HEK293 (cell line): ENCODE results near the gene TMEM192.
"Not testable (repeated sequence)": the region's sequence is repeated elsewhere in the genome, so short reads cannot be mapped to it uniquely, and the experiment has no call there.

Source experiments
- SCRT1 ChIP-seq: fragments of 450-650 bp; formaldehyde crosslinking; IDR thresholded peaks from 2 replicates; pipeline ENCODE4 v1.5.1; 2016; ENCODE audit warnings: missing biosample characterization, missing genetic modification characterization, borderline replicate concordance
- ZNF155 ChIP-seq: fragments of 450-650 bp; formaldehyde crosslinking; IDR thresholded peaks from 2 replicates; pipeline ENCODE4 v1.5.1; 2016; ENCODE audit warnings: missing biosample characterization, missing genetic modification characterization
- ZNF23 ChIP-seq: fragments of 450-650 bp; formaldehyde crosslinking; IDR thresholded peaks from 2 replicates; pipeline ENCODE4 v1.5.1; 2016; ENCODE audit warnings: missing biosample characterization, missing genetic modification characterization, borderline replicate concordance
- ZNF792 ChIP-seq: fragments of 450-650 bp; formaldehyde crosslinking; IDR thresholded peaks from 2 replicates; pipeline ENCODE4 v1.5.1; 2016; ENCODE audit warnings: missing biosample characterization, missing genetic modification characterization
- ZSCAN30 ChIP-seq: fragments of 450-650 bp; IDR thresholded peaks from 2 replicates; pipeline ENCODE4 v1.5.1; 2018; ENCODE audit warnings: missing biosample characterization, mild to moderate bottlenecking, missing genetic modification characterization, moderate library complexity
- TF ChIP-seq, protein P1 (sequence below): fragments of 450-650 bp; formaldehyde crosslinking; IDR thresholded peaks from 2 replicates; pipeline ENCODE4 v1.5.1; 2016; ENCODE audit warnings: missing biosample characterization, missing genetic modification characterization

DNA sequence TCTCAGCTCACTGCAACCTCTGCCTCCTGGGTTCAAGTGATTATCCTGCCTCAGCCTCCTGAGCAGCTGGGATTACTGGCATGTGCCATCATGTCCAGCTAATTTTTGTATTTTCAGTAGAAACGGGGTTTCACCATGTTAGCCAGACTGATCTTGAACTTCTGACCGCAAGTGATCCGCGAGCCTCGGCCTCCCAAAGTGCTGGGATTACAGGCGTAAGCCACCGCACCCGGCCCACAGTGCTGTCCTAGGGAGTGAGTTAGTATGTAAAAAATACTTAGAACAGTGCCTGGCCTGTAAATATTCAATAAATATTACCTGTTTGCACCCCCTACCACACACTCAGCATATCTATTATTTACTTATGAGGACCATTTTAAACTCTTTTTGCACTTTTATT is 20.5 kb downstream of the TMEM192 start:
- TF ChIP-seq ZNF155 (tag by site-specific recombination); ZNF792; ZNF23; SCRT1 (tag by site-specific recombination); ZSCAN30 (tag by site-specific recombination): not testable (repeated sequence)
- TF ChIP-seq, protein P1, sequence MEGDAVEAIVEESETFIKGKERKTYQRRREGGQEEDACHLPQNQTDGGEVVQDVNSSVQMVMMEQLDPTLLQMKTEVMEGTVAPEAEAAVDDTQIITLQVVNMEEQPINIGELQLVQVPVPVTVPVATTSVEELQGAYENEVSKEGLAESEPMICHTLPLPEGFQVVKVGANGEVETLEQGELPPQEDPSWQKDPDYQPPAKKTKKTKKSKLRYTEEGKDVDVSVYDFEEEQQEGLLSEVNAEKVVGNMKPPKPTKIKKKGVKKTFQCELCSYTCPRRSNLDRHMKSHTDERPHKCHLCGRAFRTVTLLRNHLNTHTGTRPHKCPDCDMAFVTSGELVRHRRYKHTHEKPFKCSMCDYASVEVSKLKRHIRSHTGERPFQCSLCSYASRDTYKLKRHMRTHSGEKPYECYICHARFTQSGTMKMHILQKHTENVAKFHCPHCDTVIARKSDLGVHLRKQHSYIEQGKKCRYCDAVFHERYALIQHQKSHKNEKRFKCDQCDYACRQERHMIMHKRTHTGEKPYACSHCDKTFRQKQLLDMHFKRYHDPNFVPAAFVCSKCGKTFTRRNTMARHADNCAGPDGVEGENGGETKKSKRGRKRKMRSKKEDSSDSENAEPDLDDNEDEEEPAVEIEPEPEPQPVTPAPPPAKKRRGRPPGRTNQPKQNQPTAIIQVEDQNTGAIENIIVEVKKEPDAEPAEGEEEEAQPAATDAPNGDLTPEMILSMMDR (tag by site-specific recombination), result not testable (repeated sequence)
